Measurements from ENCODE around the gene ALDH4A1. TPM values are rescaled to one million over a fixed set of nuclear protein-coding genes. Genes with fewer than 3 reads are reported as not detected.

Gene ALDH4A1
- total RNA-seq, 8 experiments from 2014 or later, result 3.0 to 57.5 (median 8.8) TPM

- ATAC-seq (replicated peaks in 6 of 8), result no peak
- WGBS, 10 experiments, result 34 to 80% (median 70%) methylated on average over 1 to 8 of the region's 11 CpGs; no CpG with 5 or more reads in 3 of the 10 experiments
- Histone ChIP-seq H3K27ac (peak overlapping the region in 1 of 2 donors; percentile 45), H3K4me3 (no peak overlapping the region), H3K4me1 (replicated peaks in 1 of 2) (peaks cover 41 to 60% of the 10 kb centered on the region in 2 donors)
- in situ Hi-C loops (cut with MboI; ENCODE audit: low pct_unique_long_range_greater_than_20kb in 2 of 9, low sequenced_read_pairs in 9 of 9, unreplicated experiment in 9 of 9), result loop anchor here in 5 of 9 experiments (25.0 kb wide), 3 partner anchors 138 to 738 kb away; partner anchors contain the start of gene HTR6 (in 1 of the 5)
Observed at GRCh38 chr1:18924221-18924691, 21.9 kb upstream of the ALDH4A1 start.

- H3K4me3 ChIP-seq, result no peak overlapping the region
- peak overlapping the region in 1 of 2 donors; percentile 45 for H3K27ac ChIP-seq
Observed at GRCh38 chr1:18923756-18924211, 21.4 kb upstream of the ALDH4A1 start.

GRCh38 chr1:18922848-18923755, 20.7 kb upstream of the ALDH4A1 start:
- H3K27ac ChIP-seq, result peak overlapping the region in 1 of 2 donors; percentile 51
- 53 to 77% (median 75%) methylated on average over 3 to 9 of the region's 18 CpGs; no CpG with 5 or more reads in 5 of the 10 experiments for WGBS, 10 experiments
- ATAC-seq (replicated peaks in 6 of 8), result peak in 2 of 8 experiments; percentile 2 to 5

More at GRCh38 chr1:18923756-18924211, 21.4 kb upstream of the ALDH4A1 start:
- in situ Hi-C loops (cut with MboI; ENCODE audit: low pct_unique_long_range_greater_than_20kb in 2 of 9, low sequenced_read_pairs in 9 of 9, unreplicated experiment in 9 of 9), result loop anchor here in 5 of 9 experiments (25.0 kb wide), 3 partner anchors 139 to 739 kb away; partner anchors contain the start of gene HTR6 (in 1 of the 5)
- H3K4me1 ChIP-seq (replicated peaks in 1 of 2), result peaks cover 45 to 64% of the 10 kb centered on the region in 2 donors
- 8 to 73% (median 38%) methylated on average over 2 to 12 of the region's 14 CpGs; no CpG with 5 or more reads in 5 of the 10 experiments for whole genome bisulfite sequencing, 10 experiments
- peak in 7 of 8 experiments; percentile 2 to 45 (median 14) for ATAC-seq (replicated peaks in 6 of 8)

GRCh38 chr1:18922319-18922726, 20.0 kb upstream of the ALDH4A1 start:
- peak; percentile 35 to 84 (median 50) for ATAC-seq (replicated peaks in 6 of 8)
- WGBS, 10 experiments, result 0 to 33% (median 20%) methylated on average over 1 to 6 of the region's 8 CpGs; no CpG with 5 or more reads in 3 of the 10 experiments
- no peak overlapping the region for H3K4me3 ChIP-seq
- peak overlapping the region in 1 of 2 donors; percentile 51 for H3K27ac ChIP-seq
- H3K4me1 ChIP-seq (replicated peaks in 1 of 2), result peaks cover 44 to 59% of the 10 kb centered on the region in 2 donors
- in situ Hi-C loops (cut with MboI; ENCODE audit: low pct_unique_long_range_greater_than_20kb in 2 of 9, low sequenced_read_pairs in 9 of 9, unreplicated experiment in 9 of 9), result loop anchor here in 5 of 9 experiments (25.0 kb wide), 3 partner anchors 140 to 740 kb away; partner anchors contain the start of gene HTR6 (in 1 of the 5)

More at GRCh38 chr1:18922848-18923755, 20.7 kb upstream of the ALDH4A1 start:
- peaks cover 47 to 65% of the 10 kb centered on the region in 2 donors for H3K4me1 ChIP-seq (replicated peaks in 1 of 2)
- in situ Hi-C loops (cut with MboI; ENCODE audit: low pct_unique_long_range_greater_than_20kb in 2 of 9, low sequenced_read_pairs in 9 of 9, unreplicated experiment in 9 of 9), result loop anchor here in 5 of 9 experiments (25.0 kb wide), 3 partner anchors 139 to 739 kb away; partner anchors contain the start of gene HTR6 (in 1 of the 5)
- no peak overlapping the region for H3K4me3 ChIP-seq

- peak overlapping the region in 1 of 2 donors; percentile 51 for H3K27ac ChIP-seq
- in situ Hi-C loops (cut with MboI; ENCODE audit: low pct_unique_long_range_greater_than_20kb in 2 of 9, low sequenced_read_pairs in 9 of 9, unreplicated experiment in 9 of 9), result loop anchor here in 5 of 9 experiments (25.0 kb wide), 3 partner anchors 141 to 741 kb away; partner anchors contain the start of gene HTR6 (in 1 of the 5)
- H3K4me1 ChIP-seq (replicated peaks in 1 of 2), result peaks cover 44 to 56% of the 10 kb centered on the region in 2 donors
- H3K4me3 ChIP-seq, result no peak overlapping the region
- WGBS, 10 experiments, result 23 to 100% (median 83%) methylated on average over 1 to 17 of the region's 17 CpGs
- ATAC-seq (replicated peaks in 6 of 8), result peak in 2 of 8 experiments; percentile 2 to 7
Observed at GRCh38 chr1:18921516-18922251, 19.3 kb upstream of the ALDH4A1 start.

- peaks cover 44 to 50% of the 10 kb centered on the region in 2 donors for H3K4me1 ChIP-seq (replicated peaks in 1 of 2)
- 89 to 100% (median 100%) methylated on average over 1 to 6 of the region's 7 CpGs; no CpG with 5 or more reads in 3 of the 10 experiments for WGBS, 10 experiments
- no peak overlapping the region for H3K4me3 ChIP-seq
- in situ Hi-C loops (cut with MboI; ENCODE audit: low pct_unique_long_range_greater_than_20kb in 2 of 9, low sequenced_read_pairs in 9 of 9, unreplicated experiment in 9 of 9), result loop anchor here in 5 of 9 experiments (25.0 kb wide), 3 partner anchors 141 to 741 kb away; partner anchors contain the start of gene HTR6 (in 1 of the 5)
- H3K27ac ChIP-seq, result no peak overlapping the region
- no peak for ATAC-seq (replicated peaks in 6 of 8)
Observed at GRCh38 chr1:18920931-18921330, 18.6 kb upstream of the ALDH4A1 start.

- no peak overlapping the region for H3K4me3 ChIP-seq
- ATAC-seq (replicated peaks in 6 of 8), result no peak
- peak overlapping the region in 1 of 2 donors; percentile 56 for H3K27ac ChIP-seq
- in situ Hi-C loops (cut with MboI; ENCODE audit: low pct_unique_long_range_greater_than_20kb in 2 of 9, low sequenced_read_pairs in 9 of 9, unreplicated experiment in 9 of 9), result loop anchor here in 5 of 9 experiments (25.0 kb wide), 3 partner anchors 142 to 742 kb away; partner anchors contain the start of gene HTR6 (in 1 of the 5)
- WGBS, 10 experiments, result 74 to 100% (median 85%) methylated on average over 2 to 12 of the region's 12 CpGs
- peaks cover 39 to 46% of the 10 kb centered on the region in 2 donors for H3K4me1 ChIP-seq (replicated peaks in 1 of 2)
Observed at GRCh38 chr1:18919956-18920355, 17.6 kb upstream of the ALDH4A1 start.

- Histone ChIP-seq H3K27ac (peak overlapping the region; percentile 48 to 69), H3K4me1 (replicated peaks in 1 of 2) (peaks cover 36 to 40% of the 10 kb centered on the region in 2 donors), H3K4me3 (no peak overlapping the region)
- WGBS, 10 experiments, result 59 to 100% (median 80%) methylated on average over 1 to 6 of the region's 31 CpGs; no CpG with 5 or more reads in 3 of the 10 experiments
- in situ Hi-C loops (cut with MboI; ENCODE audit: low pct_unique_long_range_greater_than_20kb in 2 of 9, low sequenced_read_pairs in 9 of 9, unreplicated experiment in 9 of 9), result loop anchor here in 5 of 9 experiments (25.0 kb wide), 3 partner anchors 143 to 743 kb away; partner anchors contain the start of gene HTR6 (in 1 of the 5)
- peak in 5 of 8 experiments; percentile 50 to 84 (median 77) for ATAC-seq (replicated peaks in 6 of 8)
Observed at GRCh38 chr1:18919197-18919905, 17.0 kb upstream of the ALDH4A1 start.

GRCh38 chr1:18918417-18918816, 16.1 kb upstream of the ALDH4A1 start:
- no peak overlapping the region for H3K4me3 ChIP-seq
- no peak for ATAC-seq (replicated peaks in 6 of 8)
- in situ Hi-C loops (cut with MboI; ENCODE audit: low pct_unique_long_range_greater_than_20kb in 2 of 9, low sequenced_read_pairs in 9 of 9, unreplicated experiment in 9 of 9), result loop anchor here in 5 of 9 experiments (25.0 kb wide), 3 partner anchors 144 to 744 kb away; partner anchors contain the start of gene HTR6 (in 1 of the 5)
- H3K4me1 ChIP-seq (replicated peaks in 1 of 2), result peaks cover 29 to 30% of the 10 kb centered on the region in 2 donors
- H3K27ac ChIP-seq, result peak overlapping the region in 1 of 2 donors; percentile 69
- WGBS, 10 experiments, result 89 to 100% methylated on average over 1 to 3 of the region's 14 CpGs; no CpG with 5 or more reads in 8 of the 10 experiments

GRCh38 chr1:18917071-18917799, 14.9 kb upstream of the ALDH4A1 start:
- H3K4me1 ChIP-seq (replicated peaks in 1 of 2), result peaks cover 17 to 18% of the 10 kb centered on the region in 2 donors
- 76 to 100% (median 83%) methylated on average over 1 to 15 of the region's 30 CpGs; no CpG with 5 or more reads in 3 of the 10 experiments for WGBS, 10 experiments
- in situ Hi-C loops (cut with MboI; ENCODE audit: low pct_unique_long_range_greater_than_20kb in 2 of 9, low sequenced_read_pairs in 9 of 9, unreplicated experiment in 9 of 9), result loop anchor here in 5 of 9 experiments (25.0 kb wide), 3 partner anchors 145 to 745 kb away; partner anchors contain the start of gene HTR6 (in 1 of the 5)
- H3K4me3 ChIP-seq, result no peak overlapping the region
- no peak for ATAC-seq (replicated peaks in 6 of 8)
- H3K27ac ChIP-seq, result no peak overlapping the region

All from motor neuron (in vitro differentiated cells).